ENCODE measurements around the gene RAB1B.

Gene RAB1B

GRCh38 chr11:66268244-66268951, at the start of gene RAB1B:
Gene RAB1B, plus strand, starts transcription at chr11:66268639. Its CDS starts 41 bp downstream, at chr11:66268680.
- Histone ChIP-seq H3K4me3 (ENCODE audit: low read length) (peak within 1 kb of the TSS; percentile 93), H3K9ac (ENCODE audit: low read length) (peak within 1 kb of the TSS; percentile 97), H3K27me3 (replicated peaks; ENCODE audit: control insufficient read depth, insufficient read depth, low read length) (no peaks in the 10 kb centered on the region), H3K4me1 (ENCODE audit: control insufficient read depth, insufficient read depth, low read length) (peaks cover 20% of the 10 kb centered on the region), H3K9me3 (ENCODE audit: control insufficient read depth, low read length) (no peaks in the 10 kb centered on the region), H3K36me3 (ENCODE audit: control insufficient read depth, insufficient read depth, low read length, severe bottlenecking) (peaks cover 42% of the 10 kb centered on the region)
- peak; percentile 100 for DNase-seq (ENCODE audit: low read depth)

DNA sequence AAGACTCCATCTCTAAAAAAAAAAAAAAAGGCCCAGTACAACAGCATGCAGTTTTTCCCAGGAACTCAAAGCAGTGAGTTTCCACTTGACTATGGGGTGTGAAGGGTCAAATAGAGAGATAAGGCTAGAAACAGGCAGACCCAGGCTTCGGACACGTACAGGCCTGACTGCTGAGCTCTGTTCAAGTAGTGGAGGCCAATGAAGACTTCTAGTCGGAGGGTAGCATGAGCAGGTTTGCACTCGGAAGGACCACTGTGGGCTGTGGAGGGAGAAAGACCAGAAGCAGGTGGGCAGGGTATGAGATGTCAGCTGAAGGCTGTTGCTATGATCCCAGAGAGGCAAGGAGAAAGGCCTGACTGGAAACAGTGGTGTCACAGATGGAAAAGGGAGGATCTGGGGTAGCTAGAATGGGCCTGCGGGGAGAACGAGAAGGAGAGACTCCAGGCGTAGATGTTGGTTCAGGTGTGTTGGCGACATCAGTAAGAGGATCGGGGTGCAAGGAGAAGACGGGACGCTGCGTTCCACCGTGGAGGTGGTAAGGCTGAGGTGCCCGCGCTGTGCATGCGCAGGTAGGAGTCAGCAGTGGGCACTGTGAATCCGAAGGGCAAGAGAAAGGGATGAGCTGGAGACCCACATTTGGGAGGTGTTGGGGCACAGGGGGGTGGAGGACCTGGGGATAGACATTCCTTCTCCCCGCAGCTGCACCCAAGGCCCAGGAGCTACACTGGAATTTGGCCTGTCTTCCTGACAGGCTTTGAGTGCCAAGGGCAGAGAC, 49.4 kb upstream of the RAB1B start:
- Histone ChIP-seq H3K27me3 (replicated peaks; ENCODE audit: control insufficient read depth, insufficient read depth, low read length) (no peaks in the 10 kb centered on the region), H3K36me3 (ENCODE audit: control insufficient read depth, insufficient read depth, low read length, severe bottlenecking) (peaks cover 47% of the 10 kb centered on the region), H3K4me3 (ENCODE audit: low read length) (no peak overlapping the region), H3K9me3 (ENCODE audit: control insufficient read depth, low read length) (no peaks in the 10 kb centered on the region), H3K9ac (ENCODE audit: low read length) (no peak overlapping the region), H3K4me1 (ENCODE audit: control insufficient read depth, insufficient read depth, low read length) (no peaks in the 10 kb centered on the region)
- no peak for DNase-seq (ENCODE audit: low read depth)

GRCh38 chr11:66219846-66220565, 48.4 kb upstream of the RAB1B start:
- Histone ChIP-seq H3K4me1 (ENCODE audit: control insufficient read depth, insufficient read depth, low read length) (no peaks in the 10 kb centered on the region), H3K36me3 (ENCODE audit: control insufficient read depth, insufficient read depth, low read length, severe bottlenecking) (peaks cover 52% of the 10 kb centered on the region), H3K27me3 (replicated peaks; ENCODE audit: control insufficient read depth, insufficient read depth, low read length) (no peaks in the 10 kb centered on the region), H3K9ac (ENCODE audit: low read length) (no peak overlapping the region), H3K9me3 (ENCODE audit: control insufficient read depth, low read length) (no peaks in the 10 kb centered on the region), H3K4me3 (ENCODE audit: low read length) (no peak overlapping the region)
- no peak for DNase-seq (ENCODE audit: low read depth)

DNA sequence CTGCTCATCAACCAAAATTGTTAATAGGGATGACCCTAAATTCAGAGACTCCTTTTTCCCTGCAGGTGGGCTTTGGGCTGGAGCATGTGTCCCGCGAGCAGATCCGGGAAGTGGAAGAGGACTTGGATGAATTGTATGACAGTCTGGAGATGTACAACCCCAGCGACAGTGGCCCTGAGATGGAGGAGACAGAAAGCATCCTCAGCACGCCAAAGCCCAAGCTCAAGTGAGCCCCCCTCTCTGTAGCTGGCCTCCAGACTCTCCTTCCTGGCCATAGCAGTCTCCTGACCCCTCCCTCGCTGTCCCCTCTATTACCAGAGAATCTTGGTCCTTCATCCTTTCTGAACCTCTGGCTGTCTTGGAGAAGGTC, 47.9 kb upstream of the RAB1B start:
- Histone ChIP-seq H3K4me3 (ENCODE audit: low read length) (no peak overlapping the region), H3K4me1 (ENCODE audit: control insufficient read depth, insufficient read depth, low read length) (no peaks in the 10 kb centered on the region), H3K27me3 (replicated peaks; ENCODE audit: control insufficient read depth, insufficient read depth, low read length) (no peaks in the 10 kb centered on the region), H3K9ac (ENCODE audit: low read length) (no peak overlapping the region), H3K9me3 (ENCODE audit: control insufficient read depth, low read length) (no peaks in the 10 kb centered on the region), H3K36me3 (ENCODE audit: control insufficient read depth, insufficient read depth, low read length, severe bottlenecking) (peaks cover 55% of the 10 kb centered on the region)
- DNase-seq (ENCODE audit: low read depth) = no peak

GRCh38 chr11:66221012-66221411, 47.4 kb upstream of the RAB1B start:
- no peaks in the 10 kb centered on the region for H3K9me3 ChIP-seq (ENCODE audit: control insufficient read depth, low read length)
- H3K36me3 ChIP-seq (ENCODE audit: control insufficient read depth, insufficient read depth, low read length, severe bottlenecking) = peaks cover 53% of the 10 kb centered on the region
- no peak overlapping the region for H3K9ac ChIP-seq (ENCODE audit: low read length)
- no peaks in the 10 kb centered on the region for H3K27me3 ChIP-seq (replicated peaks; ENCODE audit: control insufficient read depth, insufficient read depth, low read length)
- no peak overlapping the region for H3K4me3 ChIP-seq (ENCODE audit: low read length)
- no peak for DNase-seq (ENCODE audit: low read depth)
- H3K4me1 ChIP-seq (ENCODE audit: control insufficient read depth, insufficient read depth, low read length) = no peaks in the 10 kb centered on the region

- H3K9ac ChIP-seq (ENCODE audit: low read length) = no peak overlapping the region
- H3K27me3 ChIP-seq (replicated peaks; ENCODE audit: control insufficient read depth, insufficient read depth, low read length) = no peaks in the 10 kb centered on the region
- DNase-seq (ENCODE audit: low read depth) = peak; percentile 13
- no peaks in the 10 kb centered on the region for H3K9me3 ChIP-seq (ENCODE audit: control insufficient read depth, low read length)
- peaks cover 45% of the 10 kb centered on the region for H3K36me3 ChIP-seq (ENCODE audit: control insufficient read depth, insufficient read depth, low read length, severe bottlenecking)
- H3K4me1 ChIP-seq (ENCODE audit: control insufficient read depth, insufficient read depth, low read length) = no peaks in the 10 kb centered on the region
- H3K4me3 ChIP-seq (ENCODE audit: low read length) = no peak overlapping the region
Observed at GRCh38 chr11:66221726-66222236, 46.7 kb upstream of the RAB1B start.

DNA sequence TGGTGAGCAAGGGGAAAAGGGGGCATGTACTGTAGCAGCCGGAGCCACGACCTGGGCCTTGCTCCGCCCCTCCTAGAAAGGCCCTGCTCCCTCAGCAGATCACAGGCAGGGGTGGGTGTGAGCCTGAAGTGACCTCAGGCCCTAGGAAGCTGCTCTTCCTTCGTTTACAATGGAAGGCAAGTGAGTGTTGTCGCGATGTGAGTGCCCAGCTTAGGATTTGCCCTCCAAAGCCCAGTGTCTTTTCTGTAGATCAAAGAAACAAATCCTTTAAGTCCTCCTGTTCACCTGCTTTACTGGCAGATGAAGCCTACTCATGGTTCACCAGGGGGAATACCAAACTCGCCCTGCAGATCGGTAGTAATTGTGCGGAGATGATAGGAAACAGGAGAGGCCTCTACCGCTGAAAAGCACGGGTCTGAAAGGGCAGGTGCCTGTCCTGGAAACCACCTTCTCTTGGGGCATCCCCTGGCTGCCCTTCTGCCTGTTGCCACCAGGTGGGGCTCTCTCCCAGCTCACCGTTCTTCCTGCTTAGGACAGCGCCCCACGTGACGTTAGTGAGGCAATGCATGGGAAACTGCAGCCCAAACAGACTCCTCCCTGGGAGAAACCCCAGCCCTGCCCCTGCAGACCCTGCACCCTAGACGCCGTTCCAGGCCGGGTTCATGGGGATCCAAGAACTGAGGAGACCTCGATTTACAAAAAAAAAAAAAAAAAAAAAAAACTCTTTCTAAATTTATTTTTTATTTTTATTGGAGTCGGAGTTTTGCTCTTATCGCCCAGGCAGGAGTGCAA, 45.9 kb upstream of the RAB1B start:
- no peaks in the 10 kb centered on the region for H3K27me3 ChIP-seq (replicated peaks; ENCODE audit: control insufficient read depth, insufficient read depth, low read length)
- DNase-seq (ENCODE audit: low read depth) = peak; percentile 96
- H3K9me3 ChIP-seq (ENCODE audit: control insufficient read depth, low read length) = no peaks in the 10 kb centered on the region
- H3K4me1 ChIP-seq (ENCODE audit: control insufficient read depth, insufficient read depth, low read length) = no peaks in the 10 kb centered on the region
- no peak overlapping the region for H3K9ac ChIP-seq (ENCODE audit: low read length)
- no peak overlapping the region for H3K4me3 ChIP-seq (ENCODE audit: low read length)
- peaks cover 40% of the 10 kb centered on the region for H3K36me3 ChIP-seq (ENCODE audit: control insufficient read depth, insufficient read depth, low read length, severe bottlenecking)

DNA sequence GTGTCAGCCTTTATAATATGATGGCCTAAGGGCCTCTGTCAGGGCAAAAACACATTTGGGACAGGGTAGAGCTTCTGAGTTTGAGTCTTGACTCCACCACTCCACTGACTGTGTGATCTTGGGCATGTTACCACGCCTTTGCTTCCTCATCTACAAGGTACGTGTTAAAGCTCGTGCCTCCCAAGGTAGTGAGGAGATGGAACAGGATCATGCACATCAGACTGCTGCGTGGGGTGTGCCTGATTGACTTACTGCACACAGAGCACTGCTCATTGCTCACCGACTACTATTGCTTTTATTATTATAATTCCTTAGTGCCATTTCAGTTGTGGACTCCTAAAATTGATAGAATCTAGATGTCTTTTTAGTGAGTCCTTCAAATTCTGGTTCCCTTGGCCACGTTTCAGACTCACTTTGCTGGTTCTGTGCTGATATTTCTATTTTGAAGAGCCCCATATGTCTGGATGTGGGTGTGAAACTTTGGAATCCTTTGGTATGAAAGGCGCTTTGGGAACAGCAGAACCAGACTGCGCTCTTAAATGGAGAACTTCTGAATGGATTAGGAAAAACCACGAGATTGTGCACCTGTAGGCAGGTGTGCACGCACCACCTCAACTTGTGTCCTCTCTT, 44.1 kb upstream of the RAB1B start:
- H3K9me3 ChIP-seq (ENCODE audit: control insufficient read depth, low read length) = no peaks in the 10 kb centered on the region
- no peak overlapping the region for H3K4me3 ChIP-seq (ENCODE audit: low read length)
- H3K9ac ChIP-seq (ENCODE audit: low read length) = no peak overlapping the region
- DNase-seq (ENCODE audit: low read depth) = no peak
- no peaks in the 10 kb centered on the region for H3K27me3 ChIP-seq (replicated peaks; ENCODE audit: control insufficient read depth, insufficient read depth, low read length)
- no peaks in the 10 kb centered on the region for H3K4me1 ChIP-seq (ENCODE audit: control insufficient read depth, insufficient read depth, low read length)
- peaks cover 37% of the 10 kb centered on the region for H3K36me3 ChIP-seq (ENCODE audit: control insufficient read depth, insufficient read depth, low read length, severe bottlenecking)

GRCh38 chr11:66225066-66225465, 43.4 kb upstream of the RAB1B start:
- Histone ChIP-seq H3K4me1 (ENCODE audit: control insufficient read depth, insufficient read depth, low read length) (no peaks in the 10 kb centered on the region), H3K4me3 (ENCODE audit: low read length) (no peak overlapping the region), H3K27me3 (replicated peaks; ENCODE audit: control insufficient read depth, insufficient read depth, low read length) (no peaks in the 10 kb centered on the region), H3K9me3 (ENCODE audit: control insufficient read depth, low read length) (no peaks in the 10 kb centered on the region), H3K36me3 (ENCODE audit: control insufficient read depth, insufficient read depth, low read length, severe bottlenecking) (peaks cover 30% of the 10 kb centered on the region), H3K9ac (ENCODE audit: low read length) (no peak overlapping the region)
- no peak for DNase-seq (ENCODE audit: low read depth)

GRCh38 chr11:66226101-66226500, 42.3 kb upstream of the RAB1B start:
- DNase-seq (ENCODE audit: low read depth) = no peak
- Histone ChIP-seq H3K9me3 (ENCODE audit: control insufficient read depth, low read length) (no peaks in the 10 kb centered on the region), H3K9ac (ENCODE audit: low read length) (no peak overlapping the region), H3K4me1 (ENCODE audit: control insufficient read depth, insufficient read depth, low read length) (no peaks in the 10 kb centered on the region), H3K4me3 (ENCODE audit: low read length) (no peak overlapping the region), H3K36me3 (ENCODE audit: control insufficient read depth, insufficient read depth, low read length, severe bottlenecking) (peaks cover 32% of the 10 kb centered on the region), H3K27me3 (replicated peaks; ENCODE audit: control insufficient read depth, insufficient read depth, low read length) (no peaks in the 10 kb centered on the region)

All from adipocyte (in vitro differentiated cells).